ENCODE measurements around the gene ASB18.
"Not testable (repeated sequence)": the region's sequence is repeated elsewhere in the genome, so short reads cannot be mapped to it uniquely, and the experiment has no call there.

Gene ASB18, protein sequence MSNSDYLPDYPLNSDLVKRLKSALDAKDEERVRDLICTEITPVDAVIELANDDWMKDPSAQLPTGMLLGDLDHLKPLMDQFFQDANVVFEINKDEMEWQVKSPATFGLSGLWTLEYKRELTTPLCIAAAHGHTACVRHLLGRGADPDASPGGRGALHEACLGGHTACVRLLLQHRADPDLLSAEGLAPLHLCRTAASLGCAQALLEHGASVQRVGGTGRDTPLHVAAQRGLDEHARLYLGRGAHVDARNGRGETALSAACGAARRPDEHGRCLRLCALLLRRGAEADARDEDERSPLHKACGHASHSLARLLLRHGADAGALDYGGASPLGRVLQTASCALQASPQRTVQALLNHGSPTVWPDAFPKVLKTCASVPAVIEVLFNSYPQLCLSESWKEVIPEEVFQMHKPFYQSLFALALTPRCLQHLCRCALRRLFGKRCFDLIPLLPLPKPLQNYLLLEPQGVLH

GRCh38 chr2:236264256-236264655 lies at the start of gene ASB18:
ASB18 (minus strand) TSS chr2:236264406; CDS start chr2:236264345, 61 bp downstream.
- no peak for DNase-seq

DNA sequence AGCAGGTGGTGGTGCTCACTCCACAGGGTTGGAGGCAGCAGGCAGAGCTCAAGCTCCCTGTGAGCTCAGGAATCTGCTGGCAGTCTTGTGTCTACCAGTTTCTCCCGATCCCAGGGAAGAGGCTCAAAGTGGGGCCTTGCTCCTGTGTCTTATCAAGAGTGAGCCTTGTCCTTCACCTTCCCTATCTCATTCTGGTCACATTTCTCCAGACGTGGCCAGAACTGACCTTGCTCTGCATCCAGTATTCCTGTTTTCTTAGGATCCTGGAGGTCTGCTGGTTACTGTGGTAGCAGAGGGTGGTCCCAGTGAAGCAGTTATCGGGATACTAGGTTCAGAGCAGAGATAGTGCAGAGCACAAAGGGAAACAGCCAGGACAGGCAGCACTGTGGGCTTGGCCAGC lies 47.1 kb upstream of the ASB18 start:
- DNase-seq = no peak

DNA sequence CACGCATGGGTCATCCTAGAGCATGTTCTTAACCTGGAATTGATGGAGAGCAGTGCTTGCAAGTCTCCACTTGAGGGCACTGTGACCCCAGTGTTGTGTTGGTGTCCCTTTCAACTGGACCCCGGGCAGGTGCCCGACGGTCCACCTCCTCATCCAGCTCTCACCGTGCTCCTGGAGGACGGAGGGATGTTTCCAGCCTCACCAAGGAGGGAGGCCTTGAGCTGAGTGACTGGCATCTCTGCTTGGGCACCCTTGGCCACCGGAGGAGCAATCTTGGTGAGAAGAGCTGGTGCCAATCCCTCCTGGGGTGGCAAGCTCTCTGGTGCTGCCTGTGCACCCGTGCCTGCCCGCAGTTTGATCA lies 45.4 kb upstream of the ASB18 start:
- peak in 1 of 2 donors; percentile 9 for DNase-seq

GRCh38 chr2:236308855-236309668 lies 44.9 kb upstream of the ASB18 start:
- no peak for DNase-seq

- DNase-seq = no peak
Observed at GRCh38 chr2:236307641-236308040, 43.4 kb upstream of the ASB18 start.

- DNase-seq = no peak
Observed at GRCh38 chr2:236306825-236307540, 42.8 kb upstream of the ASB18 start.

DNA sequence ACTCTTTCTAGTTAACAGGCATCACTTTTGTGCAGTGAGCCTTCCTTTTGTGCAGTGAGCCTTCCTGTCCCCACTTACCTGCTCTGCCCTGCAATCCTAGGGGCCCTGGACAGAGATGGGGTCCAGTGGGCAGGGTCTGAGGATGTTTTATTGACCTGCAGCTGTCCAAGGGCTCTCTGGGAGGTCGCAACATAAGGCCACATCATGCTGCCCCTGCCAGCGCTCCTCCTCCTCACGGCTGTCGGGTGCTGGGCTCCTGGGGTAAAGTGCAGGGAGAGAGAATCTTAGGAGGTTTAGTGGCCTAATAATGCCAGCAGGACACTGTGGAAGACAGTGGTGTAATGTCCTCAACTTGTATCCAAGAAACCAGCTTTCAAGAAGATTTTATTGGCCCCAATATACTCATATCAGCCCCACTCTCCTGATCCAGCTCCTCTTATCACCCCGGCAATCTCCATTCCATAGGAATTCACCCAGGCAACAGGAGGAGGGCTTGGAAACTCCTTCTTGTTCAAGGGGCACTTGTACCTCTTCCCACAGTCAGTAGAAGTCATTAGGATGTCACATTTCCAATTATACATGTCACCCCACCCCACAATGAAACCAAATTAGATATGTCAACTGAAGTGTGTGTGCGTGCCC lies 41.9 kb upstream of the ASB18 start:
- no peak for DNase-seq

DNA sequence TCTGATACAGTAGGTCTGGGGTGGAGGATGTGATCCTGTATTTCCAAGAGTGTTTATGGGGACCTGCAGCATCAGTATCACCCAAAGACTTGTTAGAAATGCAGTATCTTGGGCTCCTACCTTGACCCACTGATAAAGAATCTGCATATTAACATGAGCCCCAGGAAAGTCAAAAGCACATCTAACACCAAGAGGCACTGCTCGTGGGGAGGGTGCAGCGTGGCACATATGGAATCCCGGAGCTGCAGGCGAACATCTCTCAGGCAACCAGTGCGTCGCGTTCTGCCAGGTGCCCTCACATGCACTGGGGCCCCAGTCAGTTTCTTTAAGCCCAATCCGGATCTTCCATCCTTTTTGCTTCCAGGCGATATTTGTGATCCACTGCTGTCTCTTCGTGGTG lies 41.3 kb upstream of the ASB18 start:
- DNase-seq = no peak

- DNase-seq = no peak
Observed at GRCh38 chr2:236303935-236304334, 39.7 kb upstream of the ASB18 start.

GRCh38 chr2:236302555-236302954 lies 38.3 kb upstream of the ASB18 start:
- no peak for DNase-seq

DNA sequence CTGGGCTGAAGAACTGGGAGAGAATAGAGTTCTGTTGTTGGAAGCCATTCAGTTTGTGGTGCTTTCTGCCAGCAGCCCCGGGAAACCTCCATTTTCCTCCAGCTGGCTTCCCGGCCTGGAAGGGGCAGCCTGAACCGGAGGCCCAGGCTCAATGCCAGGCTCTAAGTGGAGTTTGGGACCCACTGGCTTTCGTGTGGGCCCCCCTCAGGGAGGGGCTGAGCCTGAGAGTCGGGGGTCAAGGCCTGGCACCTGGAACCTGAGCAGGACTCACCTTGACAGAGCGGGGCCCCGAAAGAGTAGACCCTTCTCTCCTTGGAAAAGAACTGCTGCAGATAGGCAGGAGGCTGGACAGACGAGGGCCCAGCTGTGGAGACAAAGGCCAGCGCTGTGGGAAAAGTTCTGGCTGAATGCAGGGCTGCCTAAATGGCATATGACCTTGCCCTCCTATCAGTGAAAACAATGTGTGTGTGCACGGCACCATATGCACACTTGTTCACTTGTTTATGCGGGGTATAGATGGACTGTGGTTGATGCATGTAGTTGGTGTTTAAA lies 34.8 kb upstream of the ASB18 start:
- DNase-seq = no peak

GRCh38 chr2:236295481-236295880 lies 31.3 kb upstream of the ASB18 start:
- no peak for DNase-seq

DNA sequence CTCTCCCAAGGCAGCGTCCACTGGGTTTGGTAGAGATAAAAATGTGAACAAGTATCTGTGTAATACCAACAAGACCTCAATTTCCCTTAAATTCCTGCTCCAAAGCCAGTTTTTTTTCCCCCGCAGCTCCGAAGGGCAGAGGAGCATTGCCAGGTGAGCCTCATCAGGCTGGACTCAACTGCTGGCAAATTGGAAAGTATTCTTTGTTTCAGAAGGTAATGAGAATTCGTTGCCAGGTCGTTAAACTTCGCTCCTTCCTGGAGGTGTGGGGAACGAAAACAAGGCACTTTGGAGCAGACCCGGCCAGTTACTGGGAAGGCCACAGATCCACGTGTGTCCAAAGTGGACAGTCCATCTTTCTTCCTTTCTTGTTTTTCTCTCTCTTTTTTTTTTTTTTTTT lies 30.4 kb upstream of the ASB18 start:
- no peak for DNase-seq

DNA sequence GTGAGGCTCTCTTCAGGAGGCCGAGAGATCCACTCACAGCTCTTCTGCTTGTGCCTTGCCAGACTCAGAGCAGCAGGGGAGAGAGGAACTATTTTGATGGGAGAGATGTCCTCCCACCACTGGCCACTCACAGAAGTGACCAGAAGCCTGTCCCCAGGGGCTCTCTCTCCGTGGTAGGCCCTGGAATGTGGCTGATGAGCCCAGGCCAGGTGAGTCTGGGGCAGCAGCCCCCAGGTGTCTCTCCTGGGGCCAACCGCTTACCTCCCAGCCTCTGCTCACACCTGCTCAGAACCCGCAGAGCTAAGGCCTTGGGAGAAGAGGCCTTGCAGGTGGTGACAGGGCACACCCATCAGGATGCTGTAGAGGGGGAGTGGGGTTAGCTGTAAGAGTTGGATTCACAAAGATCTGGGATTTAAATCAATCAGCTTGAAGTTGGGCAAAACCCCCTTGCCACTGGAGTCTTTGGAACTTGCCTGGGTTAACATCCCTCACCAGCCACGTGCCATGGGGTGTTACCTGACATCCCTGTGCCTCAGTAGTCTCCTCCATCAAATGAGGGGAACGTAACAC lies 29.1 kb upstream of the ASB18 start:
- no peak for DNase-seq

DNA sequence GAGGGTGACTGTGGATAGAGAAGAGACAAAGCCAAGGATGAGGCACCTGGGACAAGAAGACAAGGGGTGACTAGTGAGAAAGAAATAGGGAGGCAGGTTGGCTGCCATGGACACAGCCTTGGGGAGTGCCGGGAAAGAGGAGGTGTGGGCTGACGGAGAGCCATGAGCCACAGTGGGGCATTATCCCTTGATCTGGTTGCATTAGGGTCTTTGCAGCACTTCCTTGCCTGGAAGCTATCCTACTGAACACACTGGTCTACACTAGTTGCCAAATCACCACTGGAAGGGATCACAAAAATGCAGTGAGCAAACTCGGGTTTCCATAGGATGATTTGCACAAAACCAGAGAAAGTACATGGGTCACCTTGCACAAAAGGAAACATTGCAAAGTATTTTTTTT lies 27.7 kb upstream of the ASB18 start:
- DNase-seq = no peak

DNA sequence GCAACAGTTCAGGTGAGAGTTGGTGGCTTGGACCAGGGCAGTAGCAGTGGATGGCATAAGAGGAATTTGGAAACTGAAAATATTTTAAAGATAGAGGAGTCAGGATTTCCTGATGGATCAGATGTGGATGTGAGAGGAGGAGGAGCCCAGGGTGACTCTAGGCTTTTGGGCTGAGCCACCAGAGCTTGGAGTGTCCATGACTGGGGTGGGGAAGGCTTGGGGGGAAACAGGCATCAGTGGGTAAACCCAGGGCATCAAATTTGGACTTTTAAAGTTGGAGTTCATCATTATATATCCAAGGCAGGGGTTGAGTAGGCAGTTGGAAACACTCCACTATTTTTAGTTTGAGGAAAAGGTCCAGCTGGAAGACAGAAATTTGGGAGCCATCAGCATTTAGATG lies 27.3 kb upstream of the ASB18 start:
- DNase-seq = no peak

DNA sequence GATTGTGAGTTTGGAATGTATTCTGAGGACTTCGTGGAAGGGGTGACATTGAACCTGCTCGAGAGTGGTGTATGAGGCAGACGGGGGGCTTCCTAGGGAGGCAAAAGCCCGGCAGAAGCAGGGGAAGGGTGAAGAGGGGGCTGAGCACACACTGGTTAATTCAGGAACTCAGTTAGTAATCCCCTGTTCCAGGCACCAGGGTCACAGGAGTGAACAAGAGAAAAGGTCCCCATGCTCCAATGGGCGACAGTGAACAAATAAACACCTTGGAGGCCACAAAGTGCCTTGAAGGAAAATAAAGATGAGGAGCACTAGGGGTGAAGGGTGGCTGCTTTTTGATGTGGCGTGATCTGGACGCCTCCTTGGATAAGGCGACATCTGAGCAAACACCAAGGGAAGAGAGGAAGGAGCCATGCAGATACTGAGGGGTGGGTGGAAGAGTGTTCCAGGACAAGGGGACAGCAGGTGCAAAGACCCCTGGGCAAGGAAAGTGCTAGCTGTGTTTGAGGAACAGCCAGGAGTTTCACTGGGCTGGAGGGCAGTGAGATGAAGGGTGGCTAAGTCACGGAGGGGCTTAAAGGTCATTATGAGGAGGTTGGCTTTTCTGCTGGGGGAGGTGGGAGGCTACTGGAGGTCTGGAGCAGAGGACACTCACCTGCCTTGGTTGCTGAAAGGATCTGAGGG lies 26.7 kb upstream of the ASB18 start:
- DNase-seq = no peak

DNA sequence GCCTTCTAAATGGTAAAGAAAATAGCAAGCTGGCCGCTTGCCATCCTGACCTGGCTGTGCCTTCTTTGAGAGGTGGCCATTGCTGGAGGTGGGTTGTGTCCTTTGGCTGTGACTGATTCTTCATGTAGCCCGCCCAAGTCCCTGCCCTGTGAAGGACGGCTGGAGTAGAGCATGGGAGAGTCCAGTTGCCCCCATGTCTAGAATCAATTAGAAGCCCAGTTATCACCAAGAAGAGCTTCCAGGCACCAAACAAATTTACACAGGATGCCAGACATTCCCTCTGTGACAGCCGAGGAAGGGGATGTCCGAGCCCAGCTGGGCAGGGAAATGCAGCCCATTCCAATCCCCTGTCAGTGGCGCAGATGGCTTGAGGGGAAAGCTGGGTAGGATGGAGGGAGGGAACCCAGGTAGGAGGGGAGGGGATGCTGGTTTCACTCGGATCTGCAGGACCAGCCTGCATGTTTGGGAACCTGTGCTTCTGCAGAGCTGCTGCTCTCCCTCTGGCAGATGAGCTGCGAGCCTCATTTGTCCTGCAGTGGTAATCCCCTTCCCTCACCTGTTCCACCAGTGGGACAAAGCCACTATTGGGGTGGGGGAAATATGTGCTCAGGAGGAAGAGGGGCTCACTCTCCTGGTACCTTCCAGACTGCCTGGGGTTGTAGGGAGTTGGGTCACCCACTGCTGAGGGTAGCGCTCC lies 25.7 kb upstream of the ASB18 start:
- no peak for DNase-seq

DNA sequence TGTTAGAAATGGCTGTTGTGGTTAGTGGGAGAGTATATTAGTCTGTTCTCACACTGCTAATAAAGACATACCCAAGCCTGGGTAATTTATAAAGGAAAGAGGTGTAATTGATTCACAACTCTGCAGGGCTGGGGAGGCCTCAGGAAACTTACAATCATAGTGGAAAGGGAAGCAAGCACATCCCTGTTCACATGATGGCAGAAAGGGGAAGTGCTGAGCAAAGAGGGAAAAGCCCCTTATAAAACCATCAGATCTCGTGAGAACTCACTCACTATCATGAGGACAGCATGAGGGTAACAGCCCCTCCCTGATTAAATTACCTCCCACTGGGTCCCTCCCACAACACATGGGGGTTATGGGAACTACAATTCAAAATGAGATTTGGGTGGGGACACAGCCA lies 24.2 kb upstream of the ASB18 start:
- DNase-seq = not testable (repeated sequence)

- no peak for DNase-seq
Observed at GRCh38 chr2:236287656-236288055, 23.4 kb upstream of the ASB18 start.

Measured in stimulated activated CD4-positive, alpha-beta T cell treated with anti-CD3 and anti-CD28 coated beads, Interleukin-2, amount 100 ng/mL, for 24 hours (primary cell).